GM23248 (cell line): ENCODE results near the gene CAMTA1. TPM values are rescaled to one million over a fixed set of nuclear protein-coding genes. Genes with fewer than 3 reads are reported as not detected.

Experiments
- DNase-seq: peaks from one replicate; pipeline ENCODE4 v3.0.0-alpha.2; 2015
- H2AFZ ChIP-seq: fragments of 200-600 bp; sonication (generic); 2 replicates; pipeline ENCODE4 v1.6.1; 2016; ENCODE audit warnings: antibody characterized with exemption
- H3F3A ChIP-seq: fragments of 200-600 bp; sonication (generic); 2 replicates; pipeline ENCODE4 v1.6.1; 2016; ENCODE audit warnings: mild to moderate bottlenecking, antibody characterized with exemption, mixed run types; ENCODE audit not compliant: insufficient read depth
- H3K27ac ChIP-seq: fragments of 200-600 bp; sonication (generic); 2 replicates; pipeline ENCODE4 v1.5.1; 2016; ENCODE audit warnings: mild to moderate bottlenecking
- H3K27me3 ChIP-seq: fragments of 200-600 bp; sonication (generic); replicated peaks from 2 replicates; pipeline ENCODE4 v1.6.1; 2016; ENCODE audit warnings: mild to moderate bottlenecking; ENCODE audit not compliant: insufficient read depth
- H3K36me3 ChIP-seq: fragments of 200-600 bp; sonication (generic); 2 replicates; pipeline ENCODE4 v1.6.1; 2016; ENCODE audit warnings: low read depth, mild to moderate bottlenecking
- H3K4me1 ChIP-seq: fragments of 200-600 bp; sonication (generic); 2 replicates; pipeline ENCODE4 v1.6.1; 2016; ENCODE audit warnings: mild to moderate bottlenecking; ENCODE audit not compliant: insufficient read depth
- H3K4me2 ChIP-seq: fragments of 200-600 bp; sonication (generic); one replicate; pipeline ENCODE4 v1.6.1; 2016; ENCODE audit warnings: mild to moderate bottlenecking; ENCODE audit not compliant: unreplicated experiment
- H3K4me3 ChIP-seq: fragments of 200-600 bp; sonication (generic); 2 replicates; pipeline ENCODE4 v1.5.1; 2016; ENCODE audit warnings: mild to moderate bottlenecking
- H3K79me2 ChIP-seq: fragments of 200-600 bp; sonication (generic); 2 replicates; pipeline ENCODE4 v1.6.1; 2016; ENCODE audit warnings: mild to moderate bottlenecking; ENCODE audit not compliant: insufficient read depth
- H3K9ac ChIP-seq: fragments of 200-600 bp; sonication (generic); 2 replicates; pipeline ENCODE4 v1.6.1; 2016; ENCODE audit warnings: mild to moderate bottlenecking
- H3K9me2 ChIP-seq: fragments of 200-600 bp; sonication (generic); 2 replicates; pipeline ENCODE4 v1.6.1; 2016; ENCODE audit warnings: mixed run types, mild to moderate bottlenecking, moderate library complexity; ENCODE audit not compliant: insufficient read depth
- H3K9me3 ChIP-seq: fragments of 200-600 bp; sonication (generic); one replicate; pipeline ENCODE4 v1.6.1; 2017; ENCODE audit warnings: low read depth
- H4K20me1 ChIP-seq: fragments of 200-600 bp; sonication (generic); 2 replicates; pipeline ENCODE4 v1.6.0; 2016; ENCODE audit not compliant: insufficient read depth
- EZH2 ChIP-seq: fragments of 200-600 bp; sonication (generic); IDR thresholded peaks from 2 replicates; pipeline ENCODE4 v1.6.1; 2018; ENCODE audit warnings: antibody characterized with exemption, mild to moderate bottlenecking; ENCODE audit not compliant: insufficient read depth, poor library complexity, severe bottlenecking
- EZH2phosphoT487 ChIP-seq: fragments of 200-600 bp; sonication (generic); IDR thresholded peaks from 2 replicates; pipeline ENCODE4 v1.6.1; 2018; ENCODE audit warnings: antibody characterized with exemption, moderate library complexity, mild to moderate bottlenecking, low read depth; ENCODE audit not compliant: insufficient read depth
- WGBS, 2 experiments: methylation state at CpG; one replicate each; pipeline ENCODE4 v1.1.6; 2015 to 2017; ENCODE audit warnings: low lambda C conversion rate in 2 of 2, low coverage in 1 of 2; ENCODE audit errors: missing lambda C conversion rate in 2 of 2; 5-methylcytosine and 5-hydroxymethylcytosine counted together
- in situ Hi-C: fragments of 300-500 bp; cut with MboI; formaldehyde crosslinking; loops from 2 replicates; pipeline ENCODE4 v1.15.0; 2020
- polyA plus RNA-seq: library from polyadenylated mRNA; unstranded; fragments of >200 nt; fragmentation: Nextera tagmentation; extraction: Ambion mirVana; gene quantifications from 2 replicates; pipeline ENCODE4 v1.2.1, GENCODE V29; 2016
- total RNA-seq: library from RNA; depleted of rRNA; stranded (reverse); fragments of >200 nt; shearing (Covaris generic); gene quantifications from 2 replicates; pipeline ENCODE4 v1.2.3, GENCODE V29; 2014

CAMTA1 gene
- total and polyA plus RNA-seq, 2 experiments from 2014 or later = 50.1 to 165 TPM

- Histone ChIP-seq H3K27ac (no peak overlapping the region), H3K36me3 (no peaks in the 10 kb centered on the region), H3K9me3 (no peaks in the 10 kb centered on the region), H3K27me3 (no peaks in the 10 kb centered on the region), H3K4me2 (no peak overlapping the region), H3K4me1 (peaks cover 27% of the 10 kb centered on the region), H3F3A (peaks cover 14% of the 10 kb centered on the region), H4K20me1 (no peaks in the 10 kb centered on the region), H3K79me2 (no peaks in the 10 kb centered on the region), H3K9me2 (no peaks in the 10 kb centered on the region), H2AFZ (no peak overlapping the region), H3K4me3 (no peak overlapping the region), H3K9ac (no peak overlapping the region)
- DNase-seq = no peak
- TF ChIP-seq EZH2 (no peak), EZH2phosphoT487 (no peak)
- in situ Hi-C loops = no loop called here
- 94 to 95% methylated on average over 10 of the region's 10 CpGs for WGBS, 2 experiments
Observed at GRCh38 chr1:7284839-7285435, 499.7 kb downstream of the CAMTA1 start.

GRCh38 chr1:7285856-7286454 is 500.7 kb downstream of the CAMTA1 start:
- no peaks in the 10 kb centered on the region for H3K9me2 ChIP-seq
- H3K9ac ChIP-seq = no peak overlapping the region
- no peaks in the 10 kb centered on the region for H3K9me3 ChIP-seq
- no peaks in the 10 kb centered on the region for H3K27me3 ChIP-seq
- H3K27ac ChIP-seq = no peak overlapping the region
- no peaks in the 10 kb centered on the region for H4K20me1 ChIP-seq
- WGBS, 2 experiments = 73 to 78% methylated on average over 10 of the region's 10 CpGs
- TF ChIP-seq EZH2phosphoT487 (no peak), EZH2 (no peak)
- peaks cover 26% of the 10 kb centered on the region for H3K4me1 ChIP-seq
- no peak overlapping the region for H3K4me3 ChIP-seq
- no peak for DNase-seq
- no peak overlapping the region for H2AFZ ChIP-seq
- H3K4me2 ChIP-seq = no peak overlapping the region
- H3F3A ChIP-seq = peaks cover 14% of the 10 kb centered on the region
- H3K79me2 ChIP-seq = no peaks in the 10 kb centered on the region
- in situ Hi-C loops = no loop called here
- H3K36me3 ChIP-seq = no peaks in the 10 kb centered on the region

- Histone ChIP-seq H3K4me1 (peaks cover 29% of the 10 kb centered on the region), H3K79me2 (no peaks in the 10 kb centered on the region), H3K9ac (no peak overlapping the region), H3K9me2 (no peaks in the 10 kb centered on the region), H3K4me3 (no peak overlapping the region), H3K27me3 (no peaks in the 10 kb centered on the region), H3K9me3 (no peaks in the 10 kb centered on the region), H3K4me2 (no peak overlapping the region), H3K27ac (no peak overlapping the region), H2AFZ (no peak overlapping the region), H3K36me3 (no peaks in the 10 kb centered on the region), H4K20me1 (no peaks in the 10 kb centered on the region), H3F3A (peaks cover 22% of the 10 kb centered on the region)
- 85% methylated on average over 6 of the region's 6 CpGs for WGBS, 2 experiments
- TF ChIP-seq EZH2 (no peak), EZH2phosphoT487 (no peak)
- no peak for DNase-seq
- in situ Hi-C loops = no loop called here
Observed at GRCh38 chr1:7287013-7287412, 501.8 kb downstream of the CAMTA1 start.

- Histone ChIP-seq H3K79me2 (no peaks in the 10 kb centered on the region), H2AFZ (no peak overlapping the region), H3K27me3 (no peaks in the 10 kb centered on the region), H3K4me3 (no peak overlapping the region), H3K9me3 (no peaks in the 10 kb centered on the region), H3K9me2 (no peaks in the 10 kb centered on the region), H3K9ac (no peak overlapping the region), H3F3A (peaks cover 12% of the 10 kb centered on the region; the same call in 1 of the 2 replicates), H3K4me1 (peaks cover 26% of the 10 kb centered on the region), H3K36me3 (no peaks in the 10 kb centered on the region), H4K20me1 (no peaks in the 10 kb centered on the region), H3K4me2 (no peak overlapping the region), H3K27ac (no peak overlapping the region)
- DNase-seq = no peak
- TF ChIP-seq EZH2 (no peak), EZH2phosphoT487 (no peak)
- in situ Hi-C loops = no loop called here
- 63 to 70% methylated on average over 5 of the region's 5 CpGs for WGBS, 2 experiments
Observed at GRCh38 chr1:7288992-7289391, 503.7 kb downstream of the CAMTA1 start.
